Fibroblast of mammary gland (primary cell): ENCODE measurements around the gene RAD9A.
A peak's percentile ranks its signal among the peaks of the same experiment; 100 is the strongest.

Experiments used
- DNase-seq: peaks from one replicate; pipeline ENCODE4 v3.0.0-alpha.2; 2010; ENCODE audit warnings: low read depth
- H3K4me3 ChIP-seq: 2 replicates; pipeline ENCODE4 v1.5.1; 2011; ENCODE audit warnings: low read depth, mild to moderate bottlenecking, low read length, moderate library complexity; ENCODE audit not compliant: control insufficient read depth
- TF ChIP-seq, protein P1 (sequence below): conservative IDR thresholded peaks from 2 replicates; pipeline ENCODE4 v1.5.1; 2011; ENCODE audit warnings: low read depth, low read length, inconsistent platforms; ENCODE audit not compliant: control insufficient read depth, insufficient read depth

RAD9A gene

DNA sequence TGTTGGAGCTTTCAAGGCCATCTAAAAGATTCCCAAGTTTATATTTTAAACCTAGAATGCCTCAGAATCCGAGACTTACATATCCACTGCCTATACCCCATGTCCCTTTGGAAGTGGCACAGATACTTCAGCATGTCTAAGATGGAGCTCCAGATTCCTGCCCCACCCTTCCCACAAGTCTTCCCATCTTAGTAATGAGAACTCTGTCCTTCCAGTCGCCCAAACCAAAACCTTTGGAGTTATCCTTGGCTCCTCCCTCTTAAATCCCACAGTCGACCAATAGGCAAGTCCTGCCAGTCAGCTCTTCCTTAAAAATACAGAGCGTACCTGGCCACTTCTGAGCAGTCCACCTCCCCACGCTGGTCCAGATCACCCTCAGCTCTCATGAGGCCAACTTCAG, 42.8 kb upstream of the RAD9A start:
- TF ChIP-seq, protein P1, sequence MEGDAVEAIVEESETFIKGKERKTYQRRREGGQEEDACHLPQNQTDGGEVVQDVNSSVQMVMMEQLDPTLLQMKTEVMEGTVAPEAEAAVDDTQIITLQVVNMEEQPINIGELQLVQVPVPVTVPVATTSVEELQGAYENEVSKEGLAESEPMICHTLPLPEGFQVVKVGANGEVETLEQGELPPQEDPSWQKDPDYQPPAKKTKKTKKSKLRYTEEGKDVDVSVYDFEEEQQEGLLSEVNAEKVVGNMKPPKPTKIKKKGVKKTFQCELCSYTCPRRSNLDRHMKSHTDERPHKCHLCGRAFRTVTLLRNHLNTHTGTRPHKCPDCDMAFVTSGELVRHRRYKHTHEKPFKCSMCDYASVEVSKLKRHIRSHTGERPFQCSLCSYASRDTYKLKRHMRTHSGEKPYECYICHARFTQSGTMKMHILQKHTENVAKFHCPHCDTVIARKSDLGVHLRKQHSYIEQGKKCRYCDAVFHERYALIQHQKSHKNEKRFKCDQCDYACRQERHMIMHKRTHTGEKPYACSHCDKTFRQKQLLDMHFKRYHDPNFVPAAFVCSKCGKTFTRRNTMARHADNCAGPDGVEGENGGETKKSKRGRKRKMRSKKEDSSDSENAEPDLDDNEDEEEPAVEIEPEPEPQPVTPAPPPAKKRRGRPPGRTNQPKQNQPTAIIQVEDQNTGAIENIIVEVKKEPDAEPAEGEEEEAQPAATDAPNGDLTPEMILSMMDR, result no peak
- H3K4me3 ChIP-seq, result no peak overlapping the region
- no peak for DNase-seq

DNA sequence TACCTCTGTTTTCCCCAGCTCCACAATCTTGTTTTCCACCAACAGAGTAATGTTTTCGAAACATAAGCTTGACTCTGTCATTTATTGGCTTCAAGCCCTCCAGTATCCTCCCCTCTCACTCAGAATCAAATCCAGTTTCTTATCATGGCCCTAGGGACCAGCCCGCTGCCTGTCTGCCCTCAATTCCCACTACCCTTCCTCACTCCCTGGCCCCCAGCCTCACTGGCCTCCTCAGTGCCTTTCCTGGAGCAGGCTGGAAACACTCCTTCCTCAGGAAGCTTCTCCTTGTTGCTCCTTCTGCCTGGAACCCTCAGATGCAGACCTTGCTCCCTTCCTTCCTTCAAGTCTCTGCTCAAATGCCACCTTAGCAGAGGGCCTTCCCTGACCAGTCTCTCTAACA, 42.3 kb upstream of the RAD9A start:
- DNase-seq, result no peak
- TF ChIP-seq, protein P1, result no peak
- no peak overlapping the region for H3K4me3 ChIP-seq

DNA sequence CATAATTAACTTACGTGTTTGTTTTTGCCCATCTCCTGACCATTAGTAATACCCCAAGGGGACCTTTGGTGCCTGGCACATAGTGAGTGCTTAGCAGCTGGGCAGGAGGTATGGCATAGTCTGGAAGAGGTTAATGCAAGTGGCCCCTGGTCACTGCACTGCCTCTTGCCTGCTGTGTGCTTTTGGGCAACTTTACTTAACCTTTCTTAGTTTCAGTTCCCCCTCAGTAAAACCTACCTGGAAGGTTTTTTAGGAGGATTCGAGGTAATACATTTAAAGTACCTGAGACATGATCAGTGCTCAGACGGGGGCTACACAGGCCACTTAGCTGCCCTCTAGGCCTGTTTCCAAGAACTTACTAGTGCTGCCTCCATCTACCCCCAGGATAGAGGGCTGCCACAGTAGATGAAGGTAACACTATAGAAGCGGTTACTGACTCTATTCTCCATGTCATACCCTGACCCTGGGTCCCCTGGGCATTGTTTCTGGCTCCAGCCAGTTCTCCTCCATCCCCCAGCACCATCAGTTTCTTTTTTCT, 41.8 kb upstream of the RAD9A start:
- no peak for DNase-seq
- no peak overlapping the region for H3K4me3 ChIP-seq
- TF ChIP-seq, protein P1, result no peak

DNA sequence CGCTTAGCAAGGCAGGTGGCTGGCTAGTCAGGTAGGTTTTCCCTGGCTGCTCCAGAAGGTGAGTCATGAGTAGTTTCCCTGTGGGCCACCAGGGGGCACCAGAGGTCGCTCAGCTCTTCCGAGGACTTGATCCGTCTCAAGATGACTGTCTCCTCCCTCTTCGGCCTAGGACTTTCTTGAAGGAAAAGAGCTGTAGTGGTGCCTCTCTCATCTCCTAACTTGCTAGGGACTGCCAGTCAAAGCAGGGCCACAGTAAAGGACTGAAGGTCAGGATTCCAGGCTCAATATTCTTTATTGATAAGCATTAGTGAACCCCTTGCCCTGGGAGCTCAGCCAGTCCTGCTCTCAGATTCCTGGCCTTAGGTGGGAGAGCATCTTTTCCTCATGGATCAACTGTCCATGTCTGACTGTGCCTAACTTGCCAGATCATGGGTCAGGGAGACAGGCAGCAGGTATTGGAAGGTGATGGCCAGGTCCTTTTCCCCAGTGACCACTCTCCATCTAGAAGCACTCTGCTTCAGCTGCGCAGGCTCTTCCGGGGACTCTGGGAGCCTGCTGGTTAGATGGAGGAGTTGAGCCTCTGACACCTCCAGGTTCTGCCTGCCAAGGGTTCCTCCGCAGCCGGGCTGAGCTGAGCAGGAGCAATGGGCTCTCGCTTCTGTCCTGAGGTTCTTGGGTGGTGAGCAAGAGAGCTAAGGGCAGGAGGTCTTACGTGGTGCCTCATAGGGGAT, 40.3 kb upstream of the RAD9A start:
- peak; percentile 79 for DNase-seq
- H3K4me3 ChIP-seq, result no peak overlapping the region
- TF ChIP-seq, protein P1, result peak; percentile 95

DNA sequence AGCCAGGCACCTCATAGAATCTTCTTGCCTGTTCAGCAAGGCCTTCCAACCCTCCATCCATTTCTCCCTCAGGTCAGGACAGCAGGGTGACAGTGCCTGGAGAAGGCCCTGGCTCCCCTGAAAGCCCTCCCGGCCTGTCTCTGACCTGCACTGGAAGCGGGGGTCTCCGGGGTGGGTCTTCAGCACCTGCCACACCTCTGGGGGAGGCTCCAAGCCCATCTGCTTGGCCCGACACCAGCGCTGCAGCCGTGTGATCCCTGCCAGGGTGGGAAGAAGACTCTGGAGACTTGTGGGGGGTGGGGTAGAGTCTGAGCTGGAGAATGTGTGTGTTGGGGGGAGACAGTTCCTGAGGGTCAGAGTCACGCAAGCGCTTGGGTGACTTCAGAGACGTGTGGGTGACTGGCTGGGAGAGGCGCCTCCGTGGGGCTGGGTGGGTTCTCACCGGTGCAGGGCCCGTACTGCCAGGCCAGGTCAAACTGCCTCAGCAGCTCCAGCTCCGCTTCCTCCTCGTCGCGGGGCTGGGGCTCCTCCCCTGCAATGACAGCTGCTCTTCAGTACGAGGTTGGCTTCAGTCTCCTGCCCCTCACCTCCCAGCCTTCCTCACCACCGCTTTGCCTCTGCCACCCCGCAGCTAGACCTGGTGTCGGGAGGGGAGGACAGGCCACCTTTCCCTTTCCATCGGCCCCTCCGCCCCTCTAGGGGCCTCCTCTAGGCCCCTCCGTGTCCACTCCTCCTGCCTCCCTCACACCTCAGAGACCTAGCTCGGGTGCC, 39.1 kb upstream of the RAD9A start:
- H3K4me3 ChIP-seq, result peak overlapping the region; percentile 75
- TF ChIP-seq, protein P1, result no peak
- no peak for DNase-seq

DNA sequence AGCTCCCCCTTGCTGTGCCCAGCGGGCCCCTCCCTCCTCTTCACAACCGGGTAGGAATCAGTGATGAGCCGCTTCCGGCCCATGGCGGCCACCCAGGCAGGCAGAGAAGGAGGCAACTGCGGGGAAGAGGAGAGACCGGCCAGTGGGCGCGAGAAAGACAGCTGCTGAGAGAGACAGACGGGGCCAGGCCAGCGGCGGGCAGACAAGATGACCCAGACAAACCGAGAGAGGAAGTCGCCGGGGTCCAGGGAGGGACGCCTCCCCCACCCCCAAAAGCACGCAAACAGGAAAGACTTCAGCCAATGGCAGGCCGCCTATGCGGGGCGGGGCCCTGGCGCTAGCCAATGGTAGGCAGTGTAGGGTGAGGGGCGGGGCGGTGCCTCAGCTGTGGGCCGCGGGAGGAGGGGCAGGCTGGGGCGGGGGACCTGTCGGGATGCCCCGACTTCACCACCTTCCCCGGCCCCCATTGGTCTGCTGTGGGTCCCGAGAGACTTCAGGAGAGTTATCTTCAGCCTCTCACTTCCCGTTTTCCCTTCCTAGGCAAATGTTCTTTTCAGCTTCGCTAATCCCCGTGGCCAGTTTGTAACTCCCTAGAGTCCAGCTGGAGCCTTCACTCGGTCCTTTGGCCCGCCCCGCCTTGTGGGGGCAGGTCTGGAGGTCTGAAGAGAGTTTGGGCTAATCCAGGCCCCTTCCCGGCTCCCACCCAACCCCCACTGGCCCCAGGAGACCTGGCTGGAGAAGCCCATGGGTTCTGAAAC, 38.3 kb upstream of the RAD9A start, which contains the start of gene POLD4:
Gene POLD4, minus strand, starts transcription at position 230 of the 758 bp plus-strand sequence. Its CDS starts 147 bp downstream, at position 83.
- peak; percentile 94 for DNase-seq
- peak within 1 kb of the TSS; percentile 75 for H3K4me3 ChIP-seq

More for the DNA sequence above, 38.3 kb upstream of the RAD9A start, which contains the start of gene POLD4:
- TF ChIP-seq, protein P1, result no peak
